Kidney (tissue), 14 donors: ENCODE measurements around the gene ZGRF1. TPM values are rescaled to one million over a fixed set of nuclear protein-coding genes. Genes with fewer than 3 reads are reported as not detected.

Source experiments
- DNase-seq, 5 donors: peaks; one replicate each; pipeline ENCODE4 v3.0.0-alpha.2; 2013 to 2020
- FAIRE-seq: peaks from 2 replicates; lab custom pipeline; 2012; peaks lifted over from hg19 to GRCh38; lab: Jason Lieb, UNC
- H3K27ac ChIP-seq, 2 donors: one replicate each; pipeline ENCODE4 v1.7.0; 2013; ENCODE audit warnings: low read depth in 2 of 2, low read length in 2 of 2, inconsistent platforms in 1 of 2
- H3K27me3 ChIP-seq: one replicate; pipeline ENCODE4 v1.7.1; 2013; ENCODE audit warnings: low read length, inconsistent platforms; ENCODE audit not compliant: control insufficient read depth, insufficient read depth
- H3K36me3 ChIP-seq, 3 donors: one replicate each; pipeline versions ENCODE4 v1.7.0 to v1.7.1; 2013; ENCODE audit warnings: low read length in 3 of 3, control low read depth in 1 of 3, inconsistent platforms in 1 of 3; ENCODE audit not compliant: insufficient read depth in 3 of 3, control insufficient read depth in 2 of 3
- H3K4me1 ChIP-seq, 3 donors: one replicate each; pipeline versions ENCODE4 v1.7.0 to v1.7.1; 2013; ENCODE audit warnings: low read length in 3 of 3, inconsistent platforms in 1 of 3, low read depth in 1 of 3; ENCODE audit not compliant: control insufficient read depth in 2 of 3, insufficient read depth in 2 of 3
- H3K4me3 ChIP-seq, 3 donors: one replicate each; pipeline versions ENCODE4 v1.7.0 to v1.8.1; 2013; ENCODE audit warnings: low read length in 3 of 3, control low read depth in 1 of 3, inconsistent platforms in 1 of 3
- H3K9ac ChIP-seq, 3 donors: one replicate each; pipeline versions ENCODE4 v1.7.0 to v1.7.1; 2013; ENCODE audit warnings: low read length in 3 of 3, control low read depth in 1 of 3, inconsistent platforms in 1 of 3
- H3K9me3 ChIP-seq, 3 donors: one replicate each; pipeline versions ENCODE4 v1.7.0 to v1.7.1; 2013; ENCODE audit warnings: low read length in 3 of 3, control low read depth in 1 of 3, inconsistent platforms in 1 of 3; ENCODE audit not compliant: control insufficient read depth in 2 of 3, insufficient read depth in 1 of 3
- CTCF ChIP-seq: IDR thresholded peaks from 3 replicates; pipeline ENCODE4 v1.5.1; 2012; ENCODE audit warnings: mild to moderate bottlenecking, moderate library complexity, borderline replicate concordance; ENCODE audit not compliant: insufficient read depth; ENCODE audit errors: extremely low read depth
- intact Hi-C: fragments of 100-400 bp; cut with DNase I; formaldehyde crosslinking; loops from one replicate; pipeline ENCODE4 v1.11.1; 2022
- polyA plus RNA-seq: library from polyadenylated mRNA; stranded (reverse); fragments of 350-450 nt; fragmentation: Illumina TruSeq; extraction: RNeasy Lipid Tissue Mini Kit (QIAGEN cat#74804); gene quantifications from one replicate; pipeline ENCODE4 v1.2.3, GENCODE V29; 2014; ENCODE audit warnings: low read depth, low replicate concordance; ENCODE audit not compliant: insufficient read depth
- total RNA-seq: library from RNA; stranded (reverse); fragmentation: NEBNext Ultra II Directional; extraction: Animal tissue kit (Norgen Biotek cat#: 25700); gene quantifications from one replicate; pipeline ENCODE4 v1.2.1, GENCODE V29; 2021
- donor health status: control.
- donor health status: control.
- donor health status: control.
- donor health status: control.
- donor health status: control.
- donor health status: DM: yes; HTN: yes; CAD: no.
- donor health status: Normal renal cell carcinoma (clear cell type).

ZGRF1 gene
- total and polyA plus RNA-seq, 2 donors from 2014 or later: 0.73 to 3.6 TPM

- DNase-seq: no peak
- Histone ChIP-seq H3K36me3 (no peaks in the 10 kb centered on the region), H3K4me1 (no peaks in the 10 kb centered on the region), H3K27ac (no peak overlapping the region), H3K9me3 (no peaks in the 10 kb centered on the region), H3K27me3 (no peaks in the 10 kb centered on the region), H3K4me3 (no peak overlapping the region), H3K9ac (no peak overlapping the region)
- no peak for FAIRE-seq
- TF ChIP-seq CTCF: no peak
- intact Hi-C loops: no loop called here
These were observed 74.3 kb downstream of the ZGRF1 start for GRCh38 chr4:112562254-112562879.

DNA sequence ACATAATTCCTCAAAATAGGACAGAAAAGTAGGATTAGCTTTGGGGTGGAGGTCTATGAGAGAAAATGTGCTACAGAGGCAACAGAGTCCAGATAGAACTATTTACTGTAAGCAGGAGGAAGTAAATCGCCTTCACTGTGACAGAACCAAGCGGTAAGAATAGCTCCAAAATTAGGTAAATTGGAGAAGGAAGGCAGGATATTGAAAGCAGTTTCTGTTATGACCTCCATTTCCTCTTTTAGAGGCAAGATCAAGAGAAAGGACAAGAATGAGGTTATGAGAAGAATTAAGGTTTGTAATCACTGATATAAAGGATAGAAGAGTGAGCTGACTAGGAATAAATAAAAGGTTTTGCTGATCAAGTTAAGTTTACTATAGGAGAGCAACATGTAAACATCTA is 76.6 kb downstream of the ZGRF1 start:
- H3K27me3 ChIP-seq: no peaks in the 10 kb centered on the region

GRCh38 chr4:112559053-112559452 is 77.7 kb downstream of the ZGRF1 start:
- H3K4me1 ChIP-seq: no peaks in the 10 kb centered on the region
- H3K27ac ChIP-seq: no peak overlapping the region
- no peak for TF ChIP-seq CTCF
- H3K4me3 ChIP-seq: no peak overlapping the region
- H3K36me3 ChIP-seq: no peaks in the 10 kb centered on the region
- H3K9ac ChIP-seq: no peak overlapping the region
- intact Hi-C loops: no loop called here
- FAIRE-seq (no peak), DNase-seq (no peak)
- no peaks in the 10 kb centered on the region for H3K9me3 ChIP-seq
- no peaks in the 10 kb centered on the region for H3K27me3 ChIP-seq

More for the DNA sequence above, 76.6 kb downstream of the ZGRF1 start:
- DNase-seq (no peak), FAIRE-seq (no peak)
- Histone ChIP-seq H3K9me3 (no peaks in the 10 kb centered on the region), H3K9ac (no peak overlapping the region), H3K27ac (no peak overlapping the region), H3K36me3 (no peaks in the 10 kb centered on the region), H3K4me3 (no peak overlapping the region), H3K4me1 (no peaks in the 10 kb centered on the region)
- TF ChIP-seq CTCF: no peak
- intact Hi-C loops: no loop called here
